HepG2 (cell line): Measurements from ENCODE around the gene FFAR1. TPM values are rescaled to one million over a fixed set of nuclear protein-coding genes. Genes with fewer than 3 reads are reported as not detected.

Experiments
- BRD4 ChIP-seq: sonication (generic); formaldehyde crosslinking; IDR thresholded peaks from 2 replicates; pipeline ENCODE4 v1.4.0; 2020; ENCODE audit warnings: missing genetic modification reagents
- CBX2 ChIP-seq, 2 experiments: fragments of 200-600 bp in 1 of 2; sonication (generic); formaldehyde crosslinking in 1 of 2; IDR thresholded peaks; 2 replicates each; pipeline versions ENCODE4 v1.7.0 to v1.8.1; 2018 to 2022; ENCODE audit warnings: low read depth in 2 of 2, low read length in 1 of 2, mild to moderate bottlenecking in 1 of 2, missing genetic modification reagents in 1 of 2
- ELF4 ChIP-seq: sonication (generic); formaldehyde crosslinking; IDR thresholded peaks from 2 replicates; pipeline ENCODE4 v1.5.0; 2020; ENCODE audit warnings: missing genetic modification reagents, mild to moderate bottlenecking, moderate library complexity, borderline replicate concordance
- FOXA3 ChIP-seq: IDR thresholded peaks from 2 replicates; pipeline ENCODE4 v1.6.1; 2016; ENCODE audit warnings: missing genetic modification reagents, missing compliant biosample characterization
- HDAC1 ChIP-seq: sonication (generic); formaldehyde crosslinking; IDR thresholded peaks from 2 replicates; pipeline ENCODE4 v1.5.1; 2020; ENCODE audit warnings: mild to moderate bottlenecking, missing genetic modification reagents
- HINFP ChIP-seq: sonication (generic); formaldehyde crosslinking; IDR thresholded peaks from 2 replicates; pipeline ENCODE4 v1.4.0; 2020; ENCODE audit warnings: low read depth, mild to moderate bottlenecking, missing genetic modification reagents
- HNF4G ChIP-seq, 2 experiments: sonication (generic) in 1 of 2; formaldehyde crosslinking in 1 of 2; IDR thresholded peaks; 2 replicates each; pipeline versions ENCODE4 v1.4.0 to v1.6.1; 2011 to 2020; ENCODE audit warnings: borderline replicate concordance in 2 of 2, low read depth in 2 of 2, mild to moderate bottlenecking in 2 of 2, low read length in 1 of 2, missing genetic modification reagents in 1 of 2, moderate library complexity in 1 of 2
- JUN ChIP-seq: sonication (generic); formaldehyde crosslinking; IDR thresholded peaks from 2 replicates; pipeline ENCODE4 v1.4.0; 2020; ENCODE audit warnings: mild to moderate bottlenecking, missing genetic modification reagents
- MYNN ChIP-seq: sonication (generic); formaldehyde crosslinking; IDR thresholded peaks from 2 replicates; pipeline ENCODE4 v1.4.0; 2020; ENCODE audit warnings: mild to moderate bottlenecking, low read depth, missing genetic modification reagents
- REPIN1 ChIP-seq: sonication (generic); formaldehyde crosslinking; IDR thresholded peaks from 2 replicates; pipeline ENCODE4 v1.8.0; 2022; ENCODE audit warnings: missing genetic modification reagents, low read depth, mild to moderate bottlenecking, borderline replicate concordance
- RFX5 ChIP-seq: IDR thresholded peaks from 2 replicates; pipeline ENCODE4 v1.6.1; 2011; ENCODE audit warnings: low read depth, low read length, improper control_type of control experiment
- RNF219 ChIP-seq: sonication (generic); formaldehyde crosslinking; IDR thresholded peaks from 2 replicates; pipeline ENCODE4 v1.5.0; 2020; ENCODE audit warnings: mild to moderate bottlenecking, missing genetic modification reagents
- SP5 ChIP-seq: IDR thresholded peaks from 2 replicates; pipeline ENCODE4 v1.6.1; 2016; ENCODE audit warnings: low read depth, borderline replicate concordance
- TEAD3 ChIP-seq: optimal IDR thresholded peaks from 2 replicates; pipeline ENCODE3; 2016; ENCODE audit warnings: borderline replicate concordance
- ZMYM4 ChIP-seq: sonication (generic); formaldehyde crosslinking; IDR thresholded peaks from 2 replicates; pipeline ENCODE4 v1.8.1; 2023; ENCODE audit warnings: mild to moderate bottlenecking, missing genetic modification reagents
- ZNF354B ChIP-seq: sonication (generic); formaldehyde crosslinking; IDR thresholded peaks from 2 replicates; pipeline ENCODE4 v1.8.0; 2022; ENCODE audit warnings: mild to moderate bottlenecking, missing genetic modification reagents
- ZNF564 ChIP-seq: sonication (generic); formaldehyde crosslinking; IDR thresholded peaks from 2 replicates; pipeline ENCODE4 v1.8.1; 2023; ENCODE audit warnings: mild to moderate bottlenecking, missing genetic modification reagents
- ZNF709 ChIP-seq: sonication (generic); formaldehyde crosslinking; IDR thresholded peaks from 2 replicates; pipeline ENCODE4 v1.5.0; 2020; ENCODE audit warnings: mild to moderate bottlenecking, missing genetic modification reagents
- ZNF839 ChIP-seq: sonication (generic); formaldehyde crosslinking; IDR thresholded peaks from 2 replicates; pipeline ENCODE4 v1.4.0; 2020; ENCODE audit warnings: missing genetic modification reagents, mild to moderate bottlenecking, borderline replicate concordance
- polyA plus RNA-seq, 8 experiments: library from polyadenylated mRNA; depleted of rRNA in 3 of 8; stranded (reverse) in 7 of 8; unstranded in 1 of 8; fragments of >200 nt; fragmentation: Illumina TruSeq in 4 of 8; extraction: Trizol in 4 of 8; gene quantifications; 2 replicates each; pipeline versions ENCODE4 v1.2.1 to v1.2.3, GENCODE V29; 2011 to 2016; ENCODE audit warnings: low read depth in 4 of 8, missing spikeins in 1 of 8, mixed read lengths in 1 of 8; ENCODE audit not compliant: insufficient read depth in 1 of 8
- total RNA-seq, 5 experiments: library from RNA; depleted of rRNA; stranded (reverse); fragments of >200 nt; fragmentation: Illumina TruSeq; extraction: Trizol; gene quantifications; 2 replicates each; pipeline ENCODE4 v1.2.3, GENCODE V29; 2016; ENCODE audit warnings: low read depth in 1 of 5
- TF ChIP-seq, protein P1 (sequence below): sonication (generic); formaldehyde crosslinking; IDR thresholded peaks from 2 replicates; pipeline ENCODE4 v1.4.0; 2020; ENCODE audit warnings: mild to moderate bottlenecking, low read depth, missing genetic modification reagents
- TF ChIP-seq, protein P2 (sequence below): IDR thresholded peaks from 2 replicates; pipeline ENCODE4 v1.6.1; 2016; ENCODE audit warnings: missing genetic modification reagents, missing compliant biosample characterization

The FFAR1 gene
- total and polyA plus RNA-seq, 2 of the 13 experiments (the other 11 are each of a cell fraction or from before 2014, with no cell fraction given), result not detected

- no peak for TF ChIP-seq RNF219 (CRISPR knock-in tag)
- TF ChIP-seq SP5, result 0 out of 2 replicates have a peak, but pooled peaks have one; percentile 24
- TF ChIP-seq, protein P1, sequence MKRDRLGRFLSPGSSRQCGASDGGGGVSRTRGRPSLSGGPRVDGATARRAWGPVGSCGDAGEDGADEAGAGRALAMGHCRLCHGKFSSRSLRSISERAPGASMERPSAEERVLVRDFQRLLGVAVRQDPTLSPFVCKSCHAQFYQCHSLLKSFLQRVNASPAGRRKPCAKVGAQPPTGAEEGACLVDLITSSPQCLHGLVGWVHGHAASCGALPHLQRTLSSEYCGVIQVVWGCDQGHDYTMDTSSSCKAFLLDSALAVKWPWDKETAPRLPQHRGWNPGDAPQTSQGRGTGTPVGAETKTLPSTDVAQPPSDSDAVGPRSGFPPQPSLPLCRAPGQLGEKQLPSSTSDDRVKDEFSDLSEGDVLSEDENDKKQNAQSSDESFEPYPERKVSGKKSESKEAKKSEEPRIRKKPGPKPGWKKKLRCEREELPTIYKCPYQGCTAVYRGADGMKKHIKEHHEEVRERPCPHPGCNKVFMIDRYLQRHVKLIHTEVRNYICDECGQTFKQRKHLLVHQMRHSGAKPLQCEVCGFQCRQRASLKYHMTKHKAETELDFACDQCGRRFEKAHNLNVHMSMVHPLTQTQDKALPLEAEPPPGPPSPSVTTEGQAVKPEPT (CRISPR knock-in tag), result no peak
- no peak for TF ChIP-seq REPIN1 (CRISPR knock-in tag)
- no peak for TF ChIP-seq ZNF839 (CRISPR knock-in tag)
- TF ChIP-seq ELF4 (CRISPR knock-in tag), result no peak
- TF ChIP-seq ZNF354B, result no peak
- TF ChIP-seq HINFP (CRISPR knock-in tag), result no peak
- TF ChIP-seq ZMYM4 (CRISPR knock-in tag), result no peak
- no peak for TF ChIP-seq CBX2 (IDR thresholded peaks at IDR 0.05; ENCODE audit: low read depth, low read length)
- no peak for TF ChIP-seq CBX2 (CRISPR knock-in tag; IDR thresholded peaks at IDR 0.05; ENCODE audit: low read depth)
- peak; percentile 58 for TF ChIP-seq FOXA3
- TF ChIP-seq, protein P2, sequence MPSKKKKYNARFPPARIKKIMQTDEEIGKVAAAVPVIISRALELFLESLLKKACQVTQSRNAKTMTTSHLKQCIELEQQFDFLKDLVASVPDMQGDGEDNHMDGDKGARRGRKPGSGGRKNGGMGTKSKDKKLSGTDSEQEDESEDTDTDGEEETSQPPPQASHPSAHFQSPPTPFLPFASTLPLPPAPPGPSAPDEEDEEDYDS (CRISPR knock-in tag), result peak; percentile 37; the same call in 1 of the 2 replicates
- TF ChIP-seq JUN (CRISPR knock-in tag), result no peak
- no peak for TF ChIP-seq MYNN (CRISPR knock-in tag)
- peak; percentile 55 for TF ChIP-seq HDAC1 (CRISPR knock-in tag)
- TF ChIP-seq RFX5, result no peak
- no peak for TF ChIP-seq ZNF564 (CRISPR knock-in tag)
- TF ChIP-seq TEAD3 (CRISPR knock-in tag), result peak; percentile 46
- no peak for TF ChIP-seq BRD4
- TF ChIP-seq ZNF709 (CRISPR knock-in tag), result no peak
- no peak for TF ChIP-seq HNF4G (IDR thresholded peaks at IDR 0.05; ENCODE audit: borderline replicate concordance, low read depth, low read length)
- no peak for TF ChIP-seq HNF4G (CRISPR knock-in tag; IDR thresholded peaks at IDR 0.05; ENCODE audit: borderline replicate concordance, low read depth)
- TF ChIP-seq, all 625 proteins: peak for 55
Observed at GRCh38 chr19:35395382-35396199, 47.9 kb downstream of the FFAR1 start (continued).
